Heart left ventricle (tissue), 13 donors: ENCODE data around the gene ZNF821.

Experiments used
- CTCF ChIP-seq, 12 donors: fragments of 200-600 bp; sonication (generic) in 4 of 12; IDR thresholded peaks; one replicate each; pipeline versions ENCODE4 v1.5.0 to v1.8.0; 2018 to 2022; ENCODE audit warnings: antibody characterized with exemption in 12 of 12, mild to moderate bottlenecking in 5 of 12
- POLR2A ChIP-seq, 2 donors: fragments of 450-650 bp; IDR thresholded peaks; one replicate each; pipeline ENCODE4 v1.6.1; 2017; ENCODE audit warnings: antibody characterized with exemption in 2 of 2, mild to moderate bottlenecking in 2 of 2, moderate library complexity in 2 of 2
- donor health status: ischemic (EF 13 %, LVEDD 7.1; RV severe dilation, severe dysfunction).
- donor health status: DM: no; HTN: yes; CAD: no.
- donor health status: DM: no; HTN: no; CAD: no.
- donor health status: ischemic (EF 25% LVEDD 6.9; RV normal size, moderate dysfunction).
- donor health status: ischemic (EF 25% LVEDD 5.7; RV mildly dilated, moderate dysfunction).
- donor health status: ischemic (EF 35%, LVEDD 5.7; RV mildly dilated, moderate dysfunction).
- donor health status: nonischemic (EF 11% LVEDD 7.7; RV severe dilation, severe dysfunction).
- donor health status: DM: yes; HTN: yes; CAD: no.
- donor health status: PGD.
- donor health status: ischemic (EF 29% LVEDD 5.4; RV normal size, mild dysfunction).
- donor health status: nonischemic (EF 23%, LVEDD 6.1; RV moderate dilation, normal function).

- no peak for TF ChIP-seq POLR2A (IDR thresholded peaks at IDR 0.05)
- no peak for TF ChIP-seq CTCF (IDR thresholded peaks at IDR 0.05)
Observed at GRCh38 chr16:71929048-71929447, 45.1 kb upstream of the ZNF821 start.
